Measurements from ENCODE around the gene TCF25.

DNA sequence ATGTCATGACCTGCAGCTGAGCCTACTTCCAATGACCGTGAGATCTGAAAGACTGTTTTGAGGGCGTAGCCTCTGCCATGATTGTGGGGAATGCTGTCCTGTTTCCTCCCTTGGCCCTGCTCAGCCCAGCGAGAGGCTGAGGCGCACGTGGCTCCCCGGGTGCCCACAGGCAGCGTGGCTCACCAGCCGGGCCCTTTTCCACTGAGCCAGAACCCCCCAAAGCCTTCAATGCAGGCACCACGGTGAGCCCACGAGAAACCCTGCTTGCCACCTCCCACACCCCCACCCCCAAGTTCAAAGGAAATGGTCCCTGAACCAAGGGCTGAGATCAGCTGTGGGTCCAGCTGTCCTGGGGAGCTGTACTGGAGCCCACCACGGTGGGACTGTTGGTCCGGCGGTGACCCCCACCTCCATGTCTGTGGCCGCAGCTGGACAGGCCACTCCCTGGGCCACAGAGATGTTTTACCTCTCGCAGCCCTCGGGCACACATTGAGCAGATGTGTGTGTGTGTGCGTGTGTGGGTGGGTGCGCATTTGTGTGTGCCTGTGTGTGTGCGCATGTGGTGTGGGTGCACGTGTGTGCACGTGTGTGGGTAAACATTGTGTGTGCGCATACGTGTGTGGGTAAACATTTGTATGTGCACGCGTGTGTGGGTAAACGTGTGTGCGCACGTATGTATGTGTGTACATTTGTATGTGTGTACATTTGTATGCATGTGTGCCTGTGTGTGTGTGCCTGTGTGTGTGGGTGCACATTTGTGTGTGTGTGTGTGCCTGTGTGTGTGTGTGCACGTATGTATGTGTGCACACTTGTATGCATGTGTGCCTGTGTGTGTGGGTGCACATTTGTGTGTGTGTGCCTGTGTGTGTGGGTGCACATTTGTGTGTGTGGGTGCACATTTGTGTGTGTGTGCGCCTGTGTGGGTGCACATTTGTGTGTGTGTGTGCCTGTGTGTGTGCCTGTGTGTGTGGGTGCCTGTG, 40.3 kb downstream of the TCF25 start:
- TF ChIP-seq, protein P1, sequence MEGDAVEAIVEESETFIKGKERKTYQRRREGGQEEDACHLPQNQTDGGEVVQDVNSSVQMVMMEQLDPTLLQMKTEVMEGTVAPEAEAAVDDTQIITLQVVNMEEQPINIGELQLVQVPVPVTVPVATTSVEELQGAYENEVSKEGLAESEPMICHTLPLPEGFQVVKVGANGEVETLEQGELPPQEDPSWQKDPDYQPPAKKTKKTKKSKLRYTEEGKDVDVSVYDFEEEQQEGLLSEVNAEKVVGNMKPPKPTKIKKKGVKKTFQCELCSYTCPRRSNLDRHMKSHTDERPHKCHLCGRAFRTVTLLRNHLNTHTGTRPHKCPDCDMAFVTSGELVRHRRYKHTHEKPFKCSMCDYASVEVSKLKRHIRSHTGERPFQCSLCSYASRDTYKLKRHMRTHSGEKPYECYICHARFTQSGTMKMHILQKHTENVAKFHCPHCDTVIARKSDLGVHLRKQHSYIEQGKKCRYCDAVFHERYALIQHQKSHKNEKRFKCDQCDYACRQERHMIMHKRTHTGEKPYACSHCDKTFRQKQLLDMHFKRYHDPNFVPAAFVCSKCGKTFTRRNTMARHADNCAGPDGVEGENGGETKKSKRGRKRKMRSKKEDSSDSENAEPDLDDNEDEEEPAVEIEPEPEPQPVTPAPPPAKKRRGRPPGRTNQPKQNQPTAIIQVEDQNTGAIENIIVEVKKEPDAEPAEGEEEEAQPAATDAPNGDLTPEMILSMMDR (IDR thresholded peaks at IDR 0.05; ENCODE audit: insufficient read depth, low read length, poor library complexity, severe bottlenecking): no peak
- TF ChIP-seq EZH2phosphoT487 (conservative IDR thresholded peaks at IDR 0.05; ENCODE audit: low read length): no peak

Measured in SU-DHL-6 (cell line).